ENCODE results near the gene OCIAD2.

- TF ChIP-seq CTCF (IDR thresholded peaks at IDR 0.05) (no peak), POLR2AphosphoS5 (IDR thresholded peaks at IDR 0.05) (no peak), EP300 (IDR thresholded peaks at IDR 0.05; ENCODE audit: low read depth) (no peak), POLR2A (IDR thresholded peaks at IDR 0.05) (no peak)
These were observed 6.6 kb downstream of the OCIAD2 start for GRCh38 chr4:48899950-48900349.
